K562 (cell line): ENCODE data around the gene EPB41L4B. TPM values are rescaled to one million over a fixed set of nuclear protein-coding genes. Genes with fewer than 3 reads are reported as not detected.
"Not testable (repeated sequence)": the region's sequence is repeated elsewhere in the genome, so short reads cannot be mapped to it uniquely, and the experiment has no call there.

Source experiments
- ATAC-seq: fragments of 200-7000 bp; cut with Tn5 transposase; 3 replicates; pipeline ENCODE4 v1.9.1; 2020; ENCODE audit warnings: moderate library complexity
- BruUV-seq: library from RNA; stranded (reverse); fragments of 400-500 nt; replicated peaks from 2 replicates; lab custom pipeline; 2021; lab: Mats Ljungman, UMichigan
- CTCF ChIA-PET: fragments of 300-600 bp; formaldehyde crosslinking; extraction: SDS; loops from one replicate; lab custom pipeline; 2021; ENCODE audit warnings: low intra/inter-chr PET ratio; lab: Yijun Ruan, JAX
- POLR2A ChIA-PET: fragments of 300-600, 350-650 bp; sonication (Branson Sonifier 250); formaldehyde crosslinking; extraction: SDS; loops from one replicate; lab custom pipeline; 2021; ENCODE audit warnings: antibody characterized with exemption, inconsistent platforms; lab: Yijun Ruan, JAX
- DNase-seq, 4 experiments: peaks; one replicate each; pipeline versions ENCODE4 v3.0.0 to v3.0.0-alpha.2; 2011 to 2018; ENCODE audit warnings: low spot score in 3 of 4, mixed read lengths in 3 of 4; ENCODE audit errors: extremely low read depth in 1 of 4
- FAIRE-seq: peaks from 2 replicates; lab custom pipeline; 2011; peaks lifted over from hg19 to GRCh38; lab: Jason Lieb, UNC
- H2AFZ ChIP-seq: 2 replicates; pipeline ENCODE4 v1.6.0; 2011; ENCODE audit warnings: low read depth, low read length, control low read depth, inconsistent platforms
- H3K27ac ChIP-seq: fragments of 200-600 bp; 3 replicates; pipeline ENCODE4 v1.8.0; 2011; ENCODE audit warnings: low read depth, mild to moderate bottlenecking, control low read depth, inconsistent platforms, low read length, moderate library complexity, mixed read lengths; ENCODE audit errors: extremely low read depth
- H3K27me3 ChIP-seq, 2 experiments: fragments of 300-600 bp in 1 of 2; 2 replicates in 1 of 2; 3 replicates in 1 of 2; pipeline versions ENCODE4 v1.6.0 to v1.8.0; 2011; ENCODE audit warnings: inconsistent platforms in 2 of 2, low read length in 2 of 2, mild to moderate bottlenecking in 1 of 2, mixed read lengths in 1 of 2, moderate library complexity in 1 of 2; ENCODE audit not compliant: control insufficient read depth in 2 of 2, insufficient read depth in 2 of 2
- H3K36me3 ChIP-seq: fragments of 300-600 bp; 3 replicates; pipeline ENCODE4 v1.8.0; 2011; ENCODE audit warnings: mild to moderate bottlenecking, low read length, inconsistent platforms; ENCODE audit not compliant: control insufficient read depth, insufficient read depth
- H3K4me1 ChIP-seq, 2 experiments: fragments of 200-600 bp in 1 of 2; replicated peaks in 1 of 2; 2 replicates in 1 of 2; 3 replicates in 1 of 2; pipeline versions ENCODE4 v1.5.1 to v1.8.0; 2011; ENCODE audit warnings: inconsistent platforms in 2 of 2, low read length in 2 of 2, mild to moderate bottlenecking in 1 of 2, mixed read lengths in 1 of 2, moderate library complexity in 1 of 2; ENCODE audit not compliant: control insufficient read depth in 2 of 2, insufficient read depth in 2 of 2
- H3K4me2 ChIP-seq: 2 replicates; pipeline ENCODE4 v1.6.1; 2011; ENCODE audit warnings: low read length, control low read depth, inconsistent platforms, mixed read lengths; ENCODE audit not compliant: insufficient read depth
- H3K4me3 ChIP-seq: fragments of 200-600 bp; sonication (generic), shearing (Covaris generic); 2 replicates; pipeline ENCODE4 v1.5.1; 2016; ENCODE audit warnings: control low read depth, inconsistent platforms
- H3K79me2 ChIP-seq: fragments of 200-600 bp; 3 replicates; pipeline ENCODE4 v1.8.0; 2011; ENCODE audit warnings: low read length, inconsistent platforms; ENCODE audit not compliant: control insufficient read depth, insufficient read depth
- H3K9ac ChIP-seq, 2 experiments: 2 replicates each; pipeline versions ENCODE4 v1.6.0 to v1.6.1; 2011; ENCODE audit warnings: low read depth in 2 of 2, low read length in 2 of 2, control low read depth in 1 of 2, inconsistent platforms in 1 of 2, mild to moderate bottlenecking in 1 of 2, mixed read lengths in 1 of 2; ENCODE audit not compliant: insufficient read depth in 1 of 2
- H3K9me1 ChIP-seq: one replicate; pipeline ENCODE4 v1.6.0; 2011; ENCODE audit warnings: inconsistent platforms, mild to moderate bottlenecking, low read length, moderate library complexity; ENCODE audit not compliant: control insufficient read depth, insufficient read depth
- H3K9me3 ChIP-seq: replicated peaks from 2 replicates; pipeline ENCODE4 v1.5.1; 2011; ENCODE audit warnings: low read depth, low read length, inconsistent platforms; ENCODE audit not compliant: control insufficient read depth, insufficient read depth
- H4K20me1 ChIP-seq: replicated peaks from 2 replicates; pipeline ENCODE4 v1.6.1; 2011; ENCODE audit warnings: low read length, inconsistent platforms, mixed read lengths; ENCODE audit not compliant: control insufficient read depth, insufficient read depth
- C11orf30 ChIP-seq: fragments of 450-650 bp; IDR thresholded peaks from 2 replicates; pipeline ENCODE4 v1.6.1; 2016; ENCODE audit warnings: low read depth, mild to moderate bottlenecking
- FOSL1 ChIP-seq: fragments of 200-800 bp; sonication (Bioruptor generic); conservative IDR thresholded peaks from 2 replicates; pipeline ENCODE4 v1.6.1; 2016; ENCODE audit warnings: missing genetic modification characterization, missing compliant biosample characterization
- MBD2 ChIP-seq: sonication (generic); IDR thresholded peaks from 2 replicates; pipeline ENCODE4 v1.6.1; 2016; ENCODE audit warnings: low read depth, borderline replicate concordance
- PREB ChIP-seq: sonication (generic); formaldehyde crosslinking; IDR thresholded peaks from 2 replicates; pipeline ENCODE4 v1.8.1; 2023; ENCODE audit warnings: mild to moderate bottlenecking, missing genetic modification reagents
- ZNF174 ChIP-seq: fragments of 250-450 bp; sonication (Bioruptor Pico); IDR thresholded peaks from 2 replicates; pipeline ENCODE4 v1.4.0; 2020; ENCODE audit warnings: mild to moderate bottlenecking
- WGBS: fragments of 100-300 bp; shearing (Covaris generic); methylation state at CpG from one replicate; pipeline ENCODE4 v1.1.6; 2016; ENCODE audit warnings: low coverage, mixed read lengths; ENCODE audit not compliant: insufficient coverage; ENCODE audit errors: missing lambda C conversion rate; 5-methylcytosine and 5-hydroxymethylcytosine counted together
- in situ Hi-C: fragments of 300-500 bp; cut with MboI; formaldehyde crosslinking; loops from 4 replicates; pipeline ENCODE4 v1.15.0; 2018; ENCODE audit warnings: inconsistent platforms, mixed read lengths
- intact Hi-C: fragments of 100-400 bp; cut with micrococcal nuclease; formaldehyde crosslinking; loops from 2 replicates; pipeline ENCODE4 v1.14.2; 2022
- polyA plus RNA-seq, 8 experiments: library from polyadenylated mRNA; depleted of rRNA in 4 of 8; stranded (reverse) in 5 of 8; unstranded in 3 of 8; fragments of >200 nt; fragmentation: Nextera tagmentation in 2 of 8; fragmentation: Illumina TruSeq in 1 of 8; extraction: Ambion mirVana in 2 of 8; extraction: Trizol in 1 of 8; gene quantifications; 2 replicates each; pipeline versions ENCODE4 v1.2.1 to v1.2.3, GENCODE V29; 2011 to 2014; ENCODE audit warnings: inconsistent platforms in 1 of 8, missing spikeins in 1 of 8
- total RNA-seq, 7 experiments: library from RNA; depleted of rRNA in 6 of 7; stranded (reverse); fragments of >200 nt in 6 of 7; fragmentation: Illumina TruSeq in 2 of 7; extraction: Trizol in 2 of 7; gene quantifications; 2 replicates each; pipeline versions ENCODE4 v1.2.1 to v1.2.3, GENCODE V29; 2011 to 2021; ENCODE audit warnings: low replicate concordance in 1 of 7

Gene EPB41L4B
- total and polyA plus RNA-seq, 9 of the 15 experiments (the other 6 are each of a cell fraction or from before 2014, with no cell fraction given): 0.09 to 0.38 (median 0.21) TPM

- TF ChIP-seq MBD2: no peak
- TF ChIP-seq FOSL1 (tag): no peak
- no peak for TF ChIP-seq C11orf30
- no peak for TF ChIP-seq ZNF174 (CRISPR knock-in tag)
- TF ChIP-seq PREB (CRISPR knock-in tag): no peak
These were observed 20.7 kb upstream of the EPB41L4B start (continued) for GRCh38 chr9:109341561-109341960.

- intact Hi-C loops, H3K9ac ChIP-seq, H3K4me3 ChIP-seq, H3K9me3 ChIP-seq, H3K9me1 ChIP-seq, H3K4me2 ChIP-seq, BruUV-seq, in situ Hi-C loops, H3K79me2 ChIP-seq, H2AFZ ChIP-seq, H3K36me3 ChIP-seq, H3K4me1 ChIP-seq, H4K20me1 ChIP-seq, ATAC-seq, CTCF ChIA-PET, FAIRE-seq, H3K27ac ChIP-seq, DNase-seq: not testable (repeated sequence)
- 0% methylated on average over 7 of the region's 7 CpGs for WGBS
- peaks cover 0 to 49% of the 10 kb centered on the region in 2 experiments for H3K27me3 ChIP-seq
- POLR2A ChIA-PET: interaction anchor here (1.1 kb wide), 1 partner anchor 12 kb away, joined by 3 read pairs; no protein-coding TSS in a partner anchor
These were observed 20.1 kb upstream of the EPB41L4B start for GRCh38 chr9:109340979-109341378.
